Activated naive CD4-positive, alpha-beta T cell treated with anti-CD3 and anti-CD28 coated beads, Interleukin-2, amount 50 U/mL, for 24 hours (primary cell): ENCODE results near the gene KDM5C.
"Not testable (repeated sequence)": the region's sequence is repeated elsewhere in the genome, so short reads cannot be mapped to it uniquely, and the experiment has no call there.

Experiments
- H3K27ac Mint-ChIP-seq: one replicate; pipeline ENCODE4 v1.8.0; 2021; ENCODE audit warnings: mild to moderate bottlenecking, mixed read lengths
- H3K27me3 Mint-ChIP-seq: one replicate; pipeline ENCODE4 v1.8.0; 2021; ENCODE audit warnings: mixed read lengths
- H3K36me3 Mint-ChIP-seq: one replicate; pipeline ENCODE4 v1.8.0; 2021; ENCODE audit warnings: mixed read lengths
- H3K4me1 Mint-ChIP-seq: one replicate; pipeline ENCODE4 v1.8.0; 2021; ENCODE audit warnings: mixed read lengths
- H3K4me3 Mint-ChIP-seq: one replicate; pipeline ENCODE4 v1.8.0; 2021; ENCODE audit warnings: mild to moderate bottlenecking, mixed read lengths
- H3K9me3 Mint-ChIP-seq: one replicate; pipeline ENCODE4 v1.8.0; 2021; ENCODE audit warnings: mixed read lengths

Gene KDM5C

GRCh38 chrX:53171356-53171755 lies 53.7 kb downstream of the KDM5C start:
- H3K27me3 Mint-ChIP-seq: no peaks in the 10 kb centered on the region
- H3K36me3 Mint-ChIP-seq: peaks cover 6% of the 10 kb centered on the region
- H3K4me1 Mint-ChIP-seq: no peaks in the 10 kb centered on the region
- no peak overlapping the region for H3K4me3 Mint-ChIP-seq
- H3K27ac Mint-ChIP-seq: no peak overlapping the region
- H3K9me3 Mint-ChIP-seq: no peaks in the 10 kb centered on the region

DNA sequence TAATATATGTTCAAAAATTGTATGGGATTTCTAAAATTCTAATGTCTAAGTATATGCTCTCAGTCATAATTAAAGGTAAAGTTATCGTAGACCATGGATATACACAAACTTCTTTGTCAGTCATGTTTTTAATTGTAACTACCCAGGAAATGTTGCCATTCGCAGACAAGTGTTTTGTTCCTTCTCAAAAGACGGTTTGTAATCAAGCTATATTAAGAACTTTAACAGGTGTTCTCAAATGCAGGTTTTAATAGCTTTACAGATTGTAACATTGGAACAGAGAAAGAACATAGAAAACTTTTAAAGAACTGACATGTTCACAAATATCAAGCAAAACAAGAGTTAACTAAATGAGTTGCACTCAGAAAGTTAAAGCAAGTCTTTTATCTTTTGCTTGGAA lies 58.9 kb downstream of the KDM5C start:
- no peaks in the 10 kb centered on the region for H3K9me3 Mint-ChIP-seq
- no peaks in the 10 kb centered on the region for H3K27me3 Mint-ChIP-seq
- no peaks in the 10 kb centered on the region for H3K4me1 Mint-ChIP-seq
- H3K4me3 Mint-ChIP-seq: no peak overlapping the region
- H3K36me3 Mint-ChIP-seq: peaks cover 1% of the 10 kb centered on the region
- H3K27ac Mint-ChIP-seq: no peak overlapping the region

DNA sequence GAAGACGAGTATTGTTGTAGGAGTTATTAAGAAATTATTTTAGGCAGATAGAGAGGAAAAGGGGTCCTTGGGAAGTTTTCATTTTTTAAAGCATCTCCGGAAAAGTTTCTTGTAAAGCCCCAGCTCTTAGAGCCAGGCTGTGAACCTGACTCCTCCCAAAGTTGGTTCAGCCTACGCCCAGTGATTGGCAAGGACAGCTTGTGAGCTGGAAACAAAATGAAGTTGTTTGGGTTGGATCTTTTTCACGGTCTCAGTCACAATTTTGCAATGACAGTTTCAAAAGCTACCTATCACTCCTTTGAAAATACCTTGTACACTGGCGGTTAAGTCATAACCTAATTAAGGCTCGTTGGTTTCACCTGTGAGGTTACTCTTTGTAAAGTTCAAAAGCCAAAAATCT lies 60.4 kb downstream of the KDM5C start:
- H3K27ac Mint-ChIP-seq, H3K27me3 Mint-ChIP-seq: not testable (repeated sequence)

GRCh38 chrX:53163436-53163835 lies 61.6 kb downstream of the KDM5C start:
- no peaks in the 10 kb centered on the region for H3K4me1 Mint-ChIP-seq
- no peaks in the 10 kb centered on the region for H3K9me3 Mint-ChIP-seq
- H3K27ac Mint-ChIP-seq: no peak overlapping the region
- peaks cover 1% of the 10 kb centered on the region for H3K36me3 Mint-ChIP-seq
- H3K27me3 Mint-ChIP-seq: no peaks in the 10 kb centered on the region
- no peak overlapping the region for H3K4me3 Mint-ChIP-seq

More for the DNA sequence above, 60.4 kb downstream of the KDM5C start:
- H3K9me3 Mint-ChIP-seq, H3K4me1 Mint-ChIP-seq, H3K36me3 Mint-ChIP-seq, H3K4me3 Mint-ChIP-seq: not testable (repeated sequence)

DNA sequence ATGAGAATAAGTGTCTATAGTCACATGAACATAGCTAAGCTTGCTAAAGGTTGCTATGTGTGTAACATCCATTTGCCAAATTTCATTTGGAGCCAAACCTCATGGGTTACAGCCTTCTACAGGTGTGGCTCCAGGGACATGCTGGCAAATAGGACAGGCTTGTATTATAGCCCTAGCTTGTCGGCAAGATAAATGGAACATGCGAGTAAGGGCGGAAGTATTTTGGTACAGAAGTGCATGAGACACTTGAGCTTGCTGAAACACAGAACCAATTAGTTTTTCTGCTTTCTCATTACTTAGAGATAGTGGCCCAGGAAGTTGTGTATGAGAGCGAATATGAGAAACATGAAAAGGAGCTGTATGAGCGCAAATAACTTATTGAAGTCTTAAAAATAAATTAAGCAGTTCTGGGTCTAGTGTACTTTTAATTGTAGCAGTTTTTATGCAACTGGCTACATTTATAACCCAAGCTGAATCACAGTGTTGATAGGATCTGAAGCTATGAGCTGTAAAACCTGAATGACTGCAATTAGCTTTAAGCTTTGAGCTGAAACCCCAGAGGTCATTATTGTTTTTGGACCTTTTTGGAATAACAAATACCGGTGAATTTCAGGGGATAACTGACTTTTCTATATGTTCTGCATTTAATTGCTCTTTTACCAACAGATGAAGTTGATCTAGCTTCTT lies 64.6 kb downstream of the KDM5C start:
- Mint-ChIP-seq H3K4me3 (no peak overlapping the region), H3K27me3 (no peaks in the 10 kb centered on the region), H3K27ac (no peak overlapping the region), H3K4me1 (no peaks in the 10 kb centered on the region), H3K36me3 (no peaks in the 10 kb centered on the region), H3K9me3 (no peaks in the 10 kb centered on the region)

DNA sequence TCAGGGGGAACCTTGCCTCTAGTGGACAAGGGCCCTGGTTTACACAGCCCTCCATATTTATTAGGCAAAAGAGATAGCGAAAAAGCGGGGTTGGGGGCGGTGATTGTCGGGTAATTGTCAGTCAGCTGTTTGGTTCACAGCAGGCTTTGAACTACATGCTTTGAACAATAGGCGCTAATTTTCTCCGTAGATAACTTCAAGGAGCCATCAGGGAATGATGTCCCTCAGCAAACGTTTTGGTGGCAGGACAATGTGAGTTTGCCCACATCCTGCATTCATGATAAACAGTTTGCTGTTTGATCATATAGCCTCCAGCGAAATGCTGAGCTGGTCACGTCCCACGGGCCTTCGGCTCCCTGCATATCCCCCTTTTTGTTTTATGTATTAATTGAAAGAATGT lies 65.8 kb downstream of the KDM5C start:
- Mint-ChIP-seq H3K9me3 (no peaks in the 10 kb centered on the region), H3K36me3 (no peaks in the 10 kb centered on the region), H3K27ac (no peak overlapping the region), H3K4me1 (no peaks in the 10 kb centered on the region), H3K27me3 (no peaks in the 10 kb centered on the region), H3K4me3 (no peak overlapping the region)

DNA sequence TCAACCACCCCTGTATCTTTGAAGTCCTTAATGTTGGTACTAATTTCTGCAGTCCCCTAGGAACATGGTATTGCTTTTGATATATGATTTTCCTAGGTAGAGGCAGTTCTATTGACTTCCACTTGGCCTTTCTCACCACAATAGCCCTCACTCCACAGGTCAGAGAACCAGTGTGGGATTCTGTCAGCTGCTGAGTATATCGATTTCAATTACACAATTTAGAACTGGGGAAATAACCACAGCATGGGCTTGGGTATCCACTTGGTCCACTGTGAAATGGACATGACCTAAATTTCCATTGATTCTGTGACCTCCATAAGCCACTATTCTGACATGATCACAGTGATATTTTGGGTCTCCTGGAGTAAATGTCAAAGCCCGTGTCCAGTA lies 68.8 kb downstream of the KDM5C start:
- H3K4me1 Mint-ChIP-seq: no peaks in the 10 kb centered on the region
- no peak overlapping the region for H3K4me3 Mint-ChIP-seq
- no peaks in the 10 kb centered on the region for H3K36me3 Mint-ChIP-seq
- no peaks in the 10 kb centered on the region for H3K27me3 Mint-ChIP-seq
- H3K9me3 Mint-ChIP-seq: no peaks in the 10 kb centered on the region
- no peak overlapping the region for H3K27ac Mint-ChIP-seq

- H3K9me3 Mint-ChIP-seq: no peaks in the 10 kb centered on the region
- H3K4me1 Mint-ChIP-seq: no peaks in the 10 kb centered on the region
- no peaks in the 10 kb centered on the region for H3K27me3 Mint-ChIP-seq
- no peak overlapping the region for H3K27ac Mint-ChIP-seq
- no peaks in the 10 kb centered on the region for H3K36me3 Mint-ChIP-seq
- no peak overlapping the region for H3K4me3 Mint-ChIP-seq
These were observed 69.3 kb downstream of the KDM5C start for GRCh38 chrX:53155512-53156206.

DNA sequence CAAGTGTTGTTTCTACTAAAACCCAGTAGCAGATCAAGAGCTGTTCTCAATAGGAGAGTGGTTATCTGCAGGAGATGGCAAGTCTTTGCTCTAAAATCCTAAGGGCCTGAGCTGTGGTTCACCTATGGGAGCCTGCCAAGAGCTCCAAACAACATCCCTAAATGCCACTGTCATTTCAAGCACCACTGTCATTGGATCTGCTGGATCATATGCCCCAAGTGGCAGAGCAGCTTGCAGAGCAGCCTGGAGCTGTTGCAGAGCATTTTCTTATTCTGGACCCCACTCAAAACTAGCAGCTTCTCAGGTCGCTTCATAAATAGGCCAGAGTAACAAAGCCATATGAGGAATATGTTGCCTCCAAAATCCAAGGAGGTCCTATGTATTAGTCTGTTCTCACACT lies 71.4 kb downstream of the KDM5C start:
- no peaks in the 10 kb centered on the region for H3K36me3 Mint-ChIP-seq
- H3K27me3 Mint-ChIP-seq: no peaks in the 10 kb centered on the region
- no peak overlapping the region for H3K27ac Mint-ChIP-seq
- no peaks in the 10 kb centered on the region for H3K9me3 Mint-ChIP-seq
- H3K4me3 Mint-ChIP-seq: no peak overlapping the region
- no peaks in the 10 kb centered on the region for H3K4me1 Mint-ChIP-seq
